T-helper 2 cell treated with Interferon-gamma antibody and Interleukin-4, amounts not matched to agents 100 ng/mL and 5 ng/mL, for 36 hours (primary cell): ENCODE results near the gene CIC. TPM values are rescaled to one million over a fixed set of nuclear protein-coding genes. Genes with fewer than 3 reads are reported as not detected.

Experiments
- intact Hi-C: fragments of 100-400 bp; cut with micrococcal nuclease; formaldehyde crosslinking; loops from one replicate; pipeline ENCODE4 v1.15.1; 2023
- total RNA-seq: library from RNA; stranded (reverse); gene quantifications from 2 replicates; pipeline ENCODE4 v1.2.3, GENCODE V29; 2022

The CIC gene
- total RNA-seq, 1 donor from 2014 or later: 71.8 TPM

GRCh38 chr19:42303101-42303464 lies 34.0 kb downstream of the CIC start:
- intact Hi-C loops: no loop called here

GRCh38 chr19:42303876-42304275 lies 34.8 kb downstream of the CIC start:
- intact Hi-C loops: no loop called here

- intact Hi-C loops: no loop called here
Observed at GRCh38 chr19:42306646-42307045, 37.6 kb downstream of the CIC start.

GRCh38 chr19:42309686-42310085 lies 40.6 kb downstream of the CIC start:
- intact Hi-C loops: no loop called here

- intact Hi-C loops: no loop called here
Observed at GRCh38 chr19:42311657-42312056, 42.6 kb downstream of the CIC start.

DNA sequence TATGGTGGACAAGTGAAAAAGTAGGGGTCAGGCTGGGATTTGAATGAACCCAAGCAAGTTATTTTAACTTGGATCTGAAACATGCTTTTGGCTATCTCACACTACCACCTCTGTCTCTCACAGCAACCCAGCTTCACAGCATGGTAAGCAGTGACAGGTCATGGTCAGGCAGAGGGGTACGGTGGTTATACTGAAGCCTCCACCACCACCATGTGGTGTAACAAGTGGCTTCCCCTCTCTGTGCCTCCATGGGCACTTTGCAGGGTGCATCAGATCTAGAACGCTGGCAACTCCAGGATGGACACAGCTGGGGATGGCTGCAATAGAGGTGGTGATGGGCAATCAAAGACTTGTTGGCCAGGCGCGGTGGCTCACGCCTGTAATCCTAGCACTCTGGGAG lies 43.3 kb downstream of the CIC start:
- intact Hi-C loops: no loop called here

GRCh38 chr19:42313096-42313839 lies 44.2 kb downstream of the CIC start, which contains the start of gene TMEM145:
Gene TMEM145, plus strand, starts transcription at chr19:42313309. Its CDS starts 68 bp downstream, at chr19:42313377.
- intact Hi-C loops: no loop called here

DNA sequence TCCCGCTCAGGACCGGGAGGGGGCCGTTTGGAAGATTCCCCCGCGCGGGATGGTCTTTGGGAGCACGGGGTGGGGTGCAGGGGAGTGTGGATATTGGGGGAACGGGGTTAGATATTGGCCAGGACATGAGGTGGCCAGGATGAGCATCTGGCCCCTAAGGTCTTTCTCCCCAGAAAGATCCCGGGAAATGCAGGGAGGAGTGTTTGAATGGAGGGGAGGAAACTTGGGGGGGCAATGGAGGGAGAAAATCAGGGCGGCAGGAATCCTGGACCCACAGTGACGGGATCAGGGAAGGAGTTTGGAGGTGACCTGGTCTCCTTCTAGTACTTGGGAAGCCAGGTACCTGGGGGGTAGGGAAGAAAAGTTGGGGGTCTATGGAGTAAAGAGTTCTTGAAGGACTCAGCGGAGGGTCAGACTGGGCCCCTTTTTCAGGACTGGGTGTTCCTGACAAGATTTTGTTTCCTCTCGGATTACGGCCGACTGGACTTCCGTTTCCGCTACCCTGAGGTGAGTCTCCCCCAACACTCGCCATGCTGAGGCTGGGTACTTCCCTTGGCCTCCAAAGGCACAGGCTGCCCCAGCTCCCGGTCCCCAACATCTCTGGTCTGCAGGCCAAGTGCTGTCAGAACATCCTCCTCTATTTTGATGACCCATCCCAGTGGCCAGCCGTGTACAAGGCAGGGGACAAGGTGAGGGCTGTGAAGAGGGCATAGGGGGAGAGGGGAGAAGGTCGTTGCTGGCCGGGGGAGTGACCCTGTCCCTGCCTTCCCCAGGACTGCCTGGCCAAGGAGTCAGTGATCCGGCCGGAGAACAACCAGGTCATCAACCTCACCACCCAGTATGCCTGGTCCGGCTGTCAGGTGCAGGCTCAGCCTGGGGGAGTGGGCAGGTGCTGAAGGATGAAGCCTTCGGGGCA lies 45.0 kb downstream of the CIC start:
- intact Hi-C loops: no loop called here

DNA sequence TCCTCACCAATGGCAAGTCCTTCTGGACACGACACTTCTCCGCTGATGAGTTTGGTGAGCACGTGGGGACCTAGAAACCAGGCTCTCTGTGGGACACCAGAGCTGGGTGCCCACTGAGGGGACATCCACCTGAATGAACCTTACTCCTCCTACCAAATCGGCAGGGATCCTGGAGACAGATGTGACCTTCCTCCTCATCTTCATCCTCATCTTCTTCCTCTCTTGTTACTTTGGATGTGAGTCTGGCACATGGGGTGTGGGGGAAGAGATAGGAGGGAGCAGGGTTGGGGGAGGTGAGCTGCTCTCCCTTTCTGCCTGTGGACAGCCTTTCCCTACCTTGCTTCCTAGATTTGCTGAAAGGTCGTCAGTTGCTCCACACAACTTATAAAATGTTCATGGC lies 46.0 kb downstream of the CIC start:
- intact Hi-C loops: no loop called here

GRCh38 chr19:42316223-42317211 lies 47.5 kb downstream of the CIC start:
- intact Hi-C loops: no loop called here

DNA sequence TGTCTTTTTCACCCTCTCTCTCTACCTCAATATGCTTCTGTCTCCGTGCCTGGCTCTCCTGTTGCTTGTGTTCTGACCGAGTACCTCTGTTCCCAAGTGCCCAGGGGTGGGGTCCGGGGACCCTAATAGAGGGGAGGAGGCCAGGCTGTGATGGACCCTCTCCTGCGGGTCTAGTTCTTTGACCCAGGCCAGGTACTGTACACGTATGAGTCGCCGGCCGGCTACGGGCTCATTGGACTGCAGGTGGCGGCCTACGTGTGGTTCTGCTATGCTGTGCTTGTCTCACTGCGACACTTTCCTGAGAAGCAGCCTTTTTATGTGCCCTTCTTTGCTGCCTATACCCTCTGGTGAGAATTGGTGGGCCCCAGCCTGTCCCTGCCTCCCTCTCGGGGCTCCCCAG lies 48.5 kb downstream of the CIC start:
- intact Hi-C loops: no loop called here

DNA sequence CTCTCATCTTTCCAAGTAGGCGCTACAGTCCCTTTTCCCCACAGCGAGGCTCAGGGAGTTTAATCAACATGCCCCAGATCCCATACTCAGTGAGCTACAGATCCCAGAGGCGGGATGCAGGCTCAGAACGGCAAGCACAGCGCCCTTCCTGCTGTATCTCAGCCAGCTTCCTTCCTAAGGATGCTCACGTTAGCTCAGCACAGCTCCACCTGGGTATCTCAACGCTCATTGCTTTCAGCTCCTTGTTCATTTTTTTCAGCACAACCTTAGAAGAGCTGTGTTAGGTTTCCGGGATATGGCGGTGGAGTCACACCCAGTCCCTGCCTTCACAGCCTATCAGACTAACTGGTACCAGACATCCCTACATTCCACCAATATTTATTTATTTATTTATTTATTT lies 53.3 kb downstream of the CIC start:
- intact Hi-C loops: no loop called here

- intact Hi-C loops: no loop called here
Observed at GRCh38 chr19:42323473-42323851, 54.4 kb downstream of the CIC start.

DNA sequence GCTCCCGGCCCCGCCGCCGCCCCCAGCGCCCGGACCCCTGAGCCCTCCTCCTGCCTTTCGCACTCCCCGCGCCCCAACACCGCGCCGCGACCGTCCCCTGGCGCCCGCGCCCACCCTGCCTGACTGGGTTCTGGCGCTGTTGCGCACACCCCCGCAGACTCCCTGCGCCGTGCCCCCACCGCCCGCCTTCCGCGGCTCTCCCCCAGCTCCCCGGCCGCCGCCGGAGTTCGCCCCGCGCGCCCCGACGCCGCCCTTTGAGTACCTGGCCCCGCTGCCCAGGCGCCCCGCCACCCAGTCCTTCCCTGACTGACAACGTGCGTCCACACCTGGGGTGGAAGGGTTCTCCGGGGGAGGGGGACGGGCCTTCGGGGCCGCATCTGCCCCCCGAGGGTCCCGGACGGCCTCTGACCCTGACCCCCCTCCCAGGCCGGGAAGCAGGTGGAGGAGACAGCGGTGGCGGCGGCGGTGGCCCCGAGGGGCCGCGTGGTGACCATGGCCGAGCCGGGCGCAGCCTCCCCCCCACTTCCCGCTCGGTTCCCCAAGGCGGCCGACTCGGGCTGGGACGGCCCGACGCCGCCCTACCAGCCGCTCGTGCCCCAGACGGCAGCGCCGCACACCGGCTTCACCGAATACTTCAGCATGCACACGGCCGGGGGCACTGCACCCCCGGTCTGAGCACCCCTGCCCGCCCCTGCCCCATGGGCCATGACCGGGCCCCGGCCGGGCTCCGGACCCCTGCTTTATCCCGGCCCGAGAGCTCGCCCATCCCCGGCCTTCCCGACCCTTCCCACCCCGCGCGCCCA lies 55.0 kb downstream of the CIC start:
- intact Hi-C loops: no loop called here

DNA sequence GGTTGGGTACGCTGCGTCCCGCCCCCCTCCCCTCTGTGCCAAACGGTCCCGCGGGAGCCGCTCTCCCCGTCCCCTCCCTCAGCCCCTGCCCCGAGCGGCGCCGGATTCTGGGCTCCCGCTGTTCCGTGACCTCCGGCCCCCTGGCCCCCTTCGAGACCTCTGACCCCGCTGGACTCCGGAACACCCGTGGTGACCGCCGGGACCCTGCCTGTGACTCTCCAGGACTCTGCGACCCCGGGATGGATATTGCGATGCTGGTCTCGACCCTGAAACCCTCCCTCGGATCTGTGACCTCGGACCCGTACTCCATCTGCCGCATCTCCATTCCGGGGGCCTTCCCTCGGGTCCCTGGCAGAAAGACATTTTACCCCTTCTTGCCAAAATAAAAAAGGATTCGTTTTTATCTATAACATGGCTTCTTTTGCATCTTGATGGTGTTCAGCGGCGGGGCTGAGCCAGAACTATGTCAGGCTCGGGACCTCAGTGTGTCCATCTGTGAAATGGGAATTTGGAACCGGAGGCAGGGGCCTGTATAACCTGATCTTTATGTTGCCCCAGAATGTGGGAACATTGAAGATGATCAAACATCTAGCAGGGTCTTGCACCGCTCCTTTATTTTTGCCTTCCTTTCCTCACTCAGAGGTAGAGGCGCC lies 55.7 kb downstream of the CIC start:
- intact Hi-C loops: loop anchor here (1.0 to 5.0 kb wide), 9 partner anchors 22 to 248 kb away; partner anchors contain the start of genes PAFAH1B3, POU2F2, PRR19 and ZNF526

DNA sequence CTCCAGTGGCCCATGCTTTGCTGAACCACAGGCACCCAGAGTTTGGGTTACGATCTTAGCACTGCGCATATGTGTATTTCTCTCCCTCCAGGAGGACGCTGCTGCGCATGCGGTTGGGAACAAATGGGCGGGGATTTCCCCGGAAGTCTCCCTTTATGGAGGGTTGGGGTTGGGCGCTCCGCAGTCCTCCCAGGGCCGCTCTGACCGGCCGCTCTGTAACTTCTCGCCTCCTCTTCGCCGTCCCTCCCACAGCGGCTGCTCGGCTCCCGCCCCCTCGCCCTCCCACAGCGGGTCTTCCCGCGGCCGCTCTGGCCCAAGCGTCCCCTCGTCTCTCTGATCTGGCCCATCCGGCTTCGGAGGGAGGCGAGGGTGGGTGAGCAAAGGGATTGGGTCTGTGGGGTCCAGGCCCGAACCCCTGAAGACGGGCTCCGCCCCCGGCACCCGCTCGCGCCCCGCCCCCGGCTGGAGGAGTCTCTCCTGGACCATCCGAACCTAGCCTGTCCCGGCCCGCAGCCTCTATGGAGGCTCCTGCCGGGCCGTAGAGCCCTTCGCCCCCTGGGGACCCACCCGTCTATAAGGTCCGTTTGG lies 56.4 kb downstream of the CIC start, which contains the start of gene MEGF8:
Gene MEGF8, plus strand, starts transcription at position 328 of the 588 bp plus-strand sequence. CDS start 609 bp downstream, outside the sequence.
- intact Hi-C loops: loop anchor here (1.0 to 5.0 kb wide), 9 partner anchors 23 to 249 kb away; partner anchors contain the start of genes PAFAH1B3, POU2F2, PRR19 and ZNF526

DNA sequence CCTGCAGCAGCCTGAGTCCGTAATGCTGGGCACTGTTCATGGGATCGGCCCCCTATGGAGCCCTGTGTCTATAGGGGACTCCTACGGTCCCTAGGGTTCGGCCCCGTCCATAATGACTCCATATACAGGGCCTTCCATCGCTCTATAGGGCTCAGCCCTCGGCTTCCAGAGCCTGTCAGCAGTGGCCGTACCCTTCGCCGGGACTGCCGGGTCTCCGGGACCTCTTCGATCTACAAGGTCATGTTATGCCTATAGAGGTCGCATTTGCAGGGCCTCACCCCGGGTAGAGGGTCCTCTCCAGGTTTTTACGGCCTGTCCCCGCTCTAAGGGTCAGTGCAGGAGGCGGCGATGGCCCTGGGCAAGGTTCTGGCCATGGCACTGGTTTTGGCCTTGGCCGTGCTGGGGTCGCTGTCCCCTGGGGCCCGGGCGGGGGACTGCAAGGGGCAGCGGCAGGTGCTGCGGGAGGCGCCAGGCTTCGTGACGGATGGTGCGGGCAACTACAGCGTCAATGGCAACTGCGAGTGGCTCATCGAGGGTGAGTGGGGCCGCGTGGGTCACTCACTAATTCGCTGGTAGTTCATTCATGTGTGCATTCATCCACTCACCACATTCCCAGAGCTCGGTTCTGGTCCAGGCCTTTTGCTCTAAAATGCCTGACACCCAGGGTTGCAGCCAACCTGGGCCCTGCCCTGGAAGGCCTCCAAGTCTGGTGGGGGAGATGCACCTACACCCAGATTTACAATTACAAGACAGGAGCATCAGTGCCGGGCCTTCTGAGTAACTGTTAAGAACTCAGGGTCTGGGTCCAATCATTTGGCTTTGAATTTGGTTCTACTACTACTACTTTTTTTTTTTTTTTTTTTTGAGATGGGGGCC lies 57.1 kb downstream of the CIC start:
- intact Hi-C loops: loop anchor here (1.0 to 5.0 kb wide), 9 partner anchors 24 to 250 kb away; partner anchors contain the start of genes PAFAH1B3, POU2F2, PRR19 and ZNF526

DNA sequence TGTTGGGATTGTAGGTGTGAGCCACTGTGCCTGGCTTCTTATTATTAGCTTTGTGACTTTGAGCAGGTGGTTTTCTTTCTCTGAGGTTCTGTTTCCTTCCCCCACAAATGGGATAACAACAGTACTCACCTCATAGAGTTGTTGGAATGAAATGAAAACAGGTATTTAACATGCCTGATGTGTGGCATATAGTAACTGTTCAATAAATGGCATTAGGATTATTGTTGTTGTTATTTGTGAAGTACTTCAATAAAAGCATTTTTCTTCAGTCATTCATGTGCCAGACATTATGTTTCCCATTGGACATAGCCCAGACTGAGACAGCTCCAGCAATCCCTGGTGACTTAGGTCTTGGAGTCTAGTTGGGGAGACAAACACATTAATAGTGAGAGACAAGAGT lies 57.9 kb downstream of the CIC start:
- intact Hi-C loops: loop anchor here (5.0 kb wide), 1 partner anchor 70 kb away; no protein-coding TSS in a partner anchor
